ENCODE results near the gene RCC2.

RCC2 gene

GRCh38 chr1:17442841-17443240 lies 3.4 kb upstream of the RCC2 start:
- TF ChIP-seq CTCF (IDR thresholded peaks at IDR 0.05; ENCODE audit: extremely low read depth, insufficient read depth, missing control alignments): no peak
- in situ Hi-C loops (cut with MboI; ENCODE audit: low pct_unique_long_range_greater_than_20kb, low sequenced_read_pairs, unreplicated experiment): no loop called here
- DNase-seq (ENCODE audit: low spot score): no peak

DNA sequence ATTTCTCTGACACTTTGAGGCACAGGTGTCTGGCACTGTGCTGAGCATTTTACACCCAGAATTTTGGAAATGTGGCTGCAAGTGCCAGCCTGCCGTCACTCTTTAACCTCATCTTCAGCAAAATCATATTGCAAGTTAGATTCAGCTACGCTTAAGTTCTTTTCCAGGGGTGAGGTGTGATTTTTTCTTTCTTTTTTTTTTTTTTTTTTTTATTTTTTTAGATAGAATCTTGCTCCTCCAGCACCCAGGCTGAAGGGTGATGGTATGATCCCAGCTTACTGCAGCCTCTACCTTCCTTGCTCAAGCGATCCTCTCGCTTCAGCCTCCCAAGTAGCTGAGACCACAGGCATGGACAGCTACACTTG lies 2.5 kb upstream of the RCC2 start:
- no peak for DNase-seq (ENCODE audit: low spot score)
- TF ChIP-seq CTCF (IDR thresholded peaks at IDR 0.05; ENCODE audit: extremely low read depth, insufficient read depth, missing control alignments): no peak
- in situ Hi-C loops (cut with MboI; ENCODE audit: low pct_unique_long_range_greater_than_20kb, low sequenced_read_pairs, unreplicated experiment): no loop called here

- TF ChIP-seq CTCF (IDR thresholded peaks at IDR 0.05; ENCODE audit: extremely low read depth, insufficient read depth, missing control alignments): no peak
- in situ Hi-C loops (cut with MboI; ENCODE audit: low pct_unique_long_range_greater_than_20kb, low sequenced_read_pairs, unreplicated experiment): no loop called here
- peak; percentile 36 for DNase-seq (ENCODE audit: low spot score)
Measured at GRCh38 chr1:17441265-17441992, 2.0 kb upstream of the RCC2 start.

DNA sequence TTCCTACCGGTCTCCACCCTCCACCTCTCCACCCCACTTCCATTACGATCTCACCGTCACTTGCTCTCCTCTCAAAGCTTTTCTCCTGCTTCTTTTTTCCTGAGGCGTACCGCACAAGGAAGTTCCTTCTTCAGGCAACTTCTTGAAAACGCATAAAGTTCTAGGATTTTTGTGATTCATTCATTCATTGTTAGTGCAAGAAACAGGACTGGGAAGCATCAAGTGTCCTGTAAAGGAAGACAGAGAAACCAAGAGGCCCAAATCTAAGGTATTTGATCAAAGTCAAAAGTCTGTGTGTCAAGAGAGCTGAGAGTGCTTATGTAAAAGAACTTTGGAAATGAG lies 1.3 kb upstream of the RCC2 start:
- in situ Hi-C loops (cut with MboI; ENCODE audit: low pct_unique_long_range_greater_than_20kb, low sequenced_read_pairs, unreplicated experiment): no loop called here
- no peak for TF ChIP-seq CTCF (IDR thresholded peaks at IDR 0.05; ENCODE audit: extremely low read depth, insufficient read depth, missing control alignments)

DNA sequence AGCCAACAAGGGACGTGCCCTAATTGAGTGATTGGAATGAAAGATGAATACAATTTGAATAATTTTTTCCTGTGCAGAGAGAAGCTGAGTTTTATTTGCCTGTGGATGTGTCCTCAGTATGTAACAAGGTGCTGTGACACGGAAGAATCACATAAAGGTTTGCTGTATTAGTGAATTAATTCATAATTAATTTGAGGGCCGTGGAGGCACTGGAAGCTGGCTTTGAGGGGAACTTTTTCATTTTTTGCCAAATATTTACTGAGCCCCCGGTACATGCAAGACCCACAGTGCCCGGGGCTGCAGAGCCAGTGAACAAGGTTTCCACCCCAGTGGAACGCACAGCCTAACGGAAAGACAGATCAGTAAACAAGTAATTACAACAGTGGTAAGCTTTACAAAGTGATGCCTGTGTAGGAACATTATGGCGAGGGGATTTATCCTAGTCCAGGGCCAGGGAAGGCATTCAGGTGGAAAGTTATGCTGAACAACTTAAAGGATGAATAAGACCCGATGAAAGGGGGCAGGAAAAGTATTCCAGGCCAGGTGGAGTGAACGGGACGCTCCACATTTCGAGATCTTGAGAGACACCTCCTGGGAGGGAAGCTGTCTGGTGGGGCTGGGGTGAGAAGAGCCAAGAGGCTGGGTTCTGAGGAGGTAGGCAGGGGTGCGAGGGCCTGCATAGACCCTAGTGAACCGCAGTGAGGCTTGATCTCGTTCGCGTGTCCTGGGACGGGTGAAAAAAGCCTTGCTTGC lies 773 bp upstream of the RCC2 start:
- DNase-seq (ENCODE audit: low spot score): peak; percentile 17
- in situ Hi-C loops (cut with MboI; ENCODE audit: low pct_unique_long_range_greater_than_20kb, low sequenced_read_pairs, unreplicated experiment): no loop called here
- TF ChIP-seq CTCF (IDR thresholded peaks at IDR 0.05; ENCODE audit: extremely low read depth, insufficient read depth, missing control alignments): no peak

More for the DNA sequence above, 1.3 kb upstream of the RCC2 start:
- peak; percentile 15 for DNase-seq (ENCODE audit: low spot score)

DNA sequence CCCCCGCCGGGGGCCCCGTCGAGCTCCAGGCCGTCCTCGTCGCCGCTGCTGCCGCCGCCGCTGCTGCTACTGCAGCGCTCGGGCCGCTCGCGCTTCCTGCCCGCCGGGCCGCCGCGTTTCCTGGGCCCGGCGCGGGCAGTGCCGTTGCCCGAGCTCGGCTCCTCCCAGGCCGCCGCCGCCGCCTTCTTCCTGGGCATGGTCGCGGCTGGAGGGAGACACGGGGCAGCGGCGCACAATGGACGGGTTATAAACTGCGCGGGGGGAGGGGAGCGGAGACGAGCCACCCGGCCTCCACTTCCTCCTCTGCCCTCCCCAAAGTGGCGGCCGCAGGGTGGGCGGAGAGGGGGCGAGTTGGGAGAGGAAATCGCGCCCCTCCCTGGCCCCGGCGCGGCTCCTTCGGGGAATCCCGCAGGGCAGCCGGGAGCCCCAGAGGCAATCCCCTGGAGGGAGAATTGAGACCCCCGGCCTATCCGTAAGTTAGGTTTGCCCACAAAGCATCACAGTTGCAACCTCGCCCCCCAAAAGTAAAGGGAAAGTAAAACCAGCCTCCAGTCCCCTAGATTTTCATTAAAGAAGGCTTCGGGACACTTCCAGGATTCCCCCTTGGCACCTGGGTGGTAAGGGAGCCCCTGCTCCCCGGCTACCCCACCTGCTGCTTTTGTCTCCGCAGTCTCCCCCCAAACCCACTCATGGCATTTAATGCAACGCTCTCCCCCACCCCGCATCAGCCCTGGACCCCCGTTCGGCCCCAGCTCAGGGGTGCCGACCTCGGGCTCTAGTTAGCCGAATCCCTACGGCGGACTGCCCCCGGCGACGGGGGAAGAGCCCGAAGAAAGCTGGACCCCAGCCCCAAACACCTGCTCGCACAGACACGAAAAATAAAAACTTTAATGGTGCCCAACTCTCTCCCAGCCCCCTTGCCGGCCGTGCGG lies 893 bp downstream of the RCC2 start:
- DNase-seq (ENCODE audit: low spot score): peak; percentile 81
- in situ Hi-C loops (cut with MboI; ENCODE audit: low pct_unique_long_range_greater_than_20kb, low sequenced_read_pairs, unreplicated experiment): no loop called here
- TF ChIP-seq CTCF (IDR thresholded peaks at IDR 0.05; ENCODE audit: extremely low read depth, insufficient read depth, missing control alignments): no peak

All from GM13977 (cell line).